ENCODE data around the gene LTBR. TPM values are rescaled to one million over a fixed set of nuclear protein-coding genes. Genes with fewer than 3 reads are reported as not detected.
A peak's percentile ranks its signal among the peaks of the same experiment; 100 is the strongest.

Gene LTBR
- total RNA-seq, 2 experiments from 2014 or later, result 0.38 to 0.67 TPM

- peak overlapping the region; percentile 60 for H3K4me3 Mint-ChIP-seq
- peaks cover 6% of the 10 kb centered on the region for H3K36me3 Mint-ChIP-seq (ENCODE audit: low read depth)
- DNase-seq, result peak in 7 of 14 experiments; percentile 23 to 74 (median 48)
- POLR2A ChIA-PET, result interaction anchor here (0.6 to 2.6 kb wide), 9 partner anchors 9 to 118 kb away, joined by 3 to 17 read pairs (median 3); no protein-coding TSS in a partner anchor
- H3K4me1 ChIP-seq (ENCODE audit: insufficient read depth, low read length), result peaks cover 55% of the 10 kb centered on the region
- TF ChIP-seq CTCF (IDR thresholded peaks at IDR 0.05), result no peak
- H3K4me3 ChIP-seq (ENCODE audit: low read length), result no peak overlapping the region
- H3K27ac ChIP-seq (ENCODE audit: low read depth in 1 of 2, low read length in 2 of 2), result no peak overlapping the region
- no peaks in the 10 kb centered on the region for H3K36me3 ChIP-seq (ENCODE audit: insufficient read depth, low read length)
- no peaks in the 10 kb centered on the region for H3K27me3 Mint-ChIP-seq
- no peaks in the 10 kb centered on the region for H3K9me3 ChIP-seq (ENCODE audit: control insufficient read depth in 1 of 2, insufficient read depth in 1 of 2, low read length in 2 of 2)
- CTCF ChIA-PET, result interaction anchor here (1.4 to 2.2 kb wide), 4 partner anchors 10 to 119 kb away, joined by 7 to 13 read pairs (median 8); no protein-coding TSS in a partner anchor
- peak; percentile 34 for ATAC-seq (ENCODE audit: poor library complexity)
- peaks cover 56% of the 10 kb centered on the region for H3K4me1 Mint-ChIP-seq (ENCODE audit: low read depth)
- intact Hi-C loops (cut with DNase I, micrococcal nuclease), result no loop called here
- peak overlapping the region; percentile 72 for H3K27ac Mint-ChIP-seq
- H3K9me3 Mint-ChIP-seq, result no peaks in the 10 kb centered on the region
- H3K27me3 ChIP-seq (ENCODE audit: control insufficient read depth in 1 of 2, insufficient read depth in 2 of 2, low read length in 2 of 2), result no peaks in the 10 kb centered on the region
Observed at GRCh38 chr12:6345319-6346091, 38.5 kb upstream of the LTBR start.

GRCh38 chr12:6346235-6346832, 37.6 kb upstream of the LTBR start:
- DNase-seq, result no peak
- Histone ChIP-seq H3K36me3 (ENCODE audit: insufficient read depth, low read length) (no peaks in the 10 kb centered on the region), H3K9me3 (ENCODE audit: control insufficient read depth in 1 of 2, insufficient read depth in 1 of 2, low read length in 2 of 2) (no peaks in the 10 kb centered on the region), H3K4me1 (ENCODE audit: insufficient read depth, low read length) (peaks cover 55% of the 10 kb centered on the region), H3K27me3 (ENCODE audit: control insufficient read depth in 1 of 2, insufficient read depth in 2 of 2, low read length in 2 of 2) (no peaks in the 10 kb centered on the region), H3K4me3 (ENCODE audit: low read length) (no peak overlapping the region), H3K27ac (ENCODE audit: low read depth in 1 of 2, low read length in 2 of 2) (no peak overlapping the region)
- Mint-ChIP-seq H3K27me3 (no peaks in the 10 kb centered on the region), H3K36me3 (ENCODE audit: low read depth) (peaks cover 6% of the 10 kb centered on the region), H3K27ac (peak overlapping the region; percentile 72), H3K4me1 (ENCODE audit: low read depth) (peaks cover 56% of the 10 kb centered on the region), H3K9me3 (no peaks in the 10 kb centered on the region), H3K4me3 (no peak overlapping the region)
- intact Hi-C loops (cut with DNase I, micrococcal nuclease), result no loop called here
- CTCF ChIA-PET, result interaction anchor here (1.4 to 2.2 kb wide), 3 partner anchors 11 to 119 kb away, joined by 7 to 13 read pairs (median 7); no protein-coding TSS in a partner anchor
- TF ChIP-seq CTCF (IDR thresholded peaks at IDR 0.05), result no peak
- POLR2A ChIA-PET, result interaction anchor here (0.7 to 2.6 kb wide), 8 partner anchors 10 to 117 kb away, joined by 3 to 17 read pairs (median 4); no protein-coding TSS in a partner anchor
- no peak for ATAC-seq (ENCODE audit: poor library complexity)

- POLR2A ChIA-PET, result no interaction called here
- DNase-seq (no peak), ATAC-seq (ENCODE audit: poor library complexity) (no peak)
- intact Hi-C loops (cut with DNase I, micrococcal nuclease), result no loop called here
- Histone ChIP-seq H3K27me3 (ENCODE audit: control insufficient read depth in 1 of 2, insufficient read depth in 2 of 2, low read length in 2 of 2) (no peaks in the 10 kb centered on the region), H3K4me1 (ENCODE audit: insufficient read depth, low read length) (peaks cover 53% of the 10 kb centered on the region), H3K27ac (ENCODE audit: low read depth in 1 of 2, low read length in 2 of 2) (no peak overlapping the region), H3K9me3 (ENCODE audit: control insufficient read depth in 1 of 2, insufficient read depth in 1 of 2, low read length in 2 of 2) (no peaks in the 10 kb centered on the region), H3K36me3 (ENCODE audit: insufficient read depth, low read length) (no peaks in the 10 kb centered on the region), H3K4me3 (ENCODE audit: low read length) (no peak overlapping the region)
- no peak for TF ChIP-seq CTCF (IDR thresholded peaks at IDR 0.05)
- H3K27me3 Mint-ChIP-seq, result no peaks in the 10 kb centered on the region
- no peak overlapping the region for H3K4me3 Mint-ChIP-seq
- no peak overlapping the region for H3K27ac Mint-ChIP-seq
- H3K9me3 Mint-ChIP-seq, result no peaks in the 10 kb centered on the region
- H3K36me3 Mint-ChIP-seq (ENCODE audit: low read depth), result peaks cover 3% of the 10 kb centered on the region
- peaks cover 53% of the 10 kb centered on the region for H3K4me1 Mint-ChIP-seq (ENCODE audit: low read depth)
- CTCF ChIA-PET, result interaction anchor here (2.2 kb wide), 1 partner anchor 11 kb away, joined by 13 read pairs; no protein-coding TSS in a partner anchor
Observed at GRCh38 chr12:6346942-6347341, 37.0 kb upstream of the LTBR start.

All from CD4-positive, alpha-beta T cell (primary cell).